ENCODE measurements around the gene PRKCG. TPM values are rescaled to one million over a fixed set of nuclear protein-coding genes. Genes with fewer than 3 reads are reported as not detected.

The PRKCG gene
- total RNA-seq, 1 donor from 2014 or later, result not detected

DNA sequence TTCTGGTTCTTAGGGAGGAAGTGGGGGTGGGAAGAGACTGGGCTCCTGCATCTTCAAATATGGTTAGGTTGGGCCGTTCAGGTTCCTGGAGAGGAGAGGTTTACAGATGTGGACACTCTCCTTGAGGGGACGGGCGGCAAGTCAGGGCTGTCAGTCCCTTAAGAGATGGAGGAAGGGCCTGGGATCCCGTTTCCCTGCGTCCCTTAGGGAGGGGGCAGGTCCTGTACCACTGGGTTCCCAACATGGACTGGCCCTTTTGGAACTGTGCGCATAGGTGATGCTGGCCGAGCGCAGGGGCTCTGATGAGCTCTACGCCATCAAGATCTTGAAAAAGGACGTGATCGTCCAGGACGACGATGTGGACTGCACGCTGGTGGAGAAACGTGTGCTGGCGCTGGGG, 16.2 kb downstream of the PRKCG start:
- DNase-seq (ENCODE audit: low read depth in 2 of 2), result no peak

DNA sequence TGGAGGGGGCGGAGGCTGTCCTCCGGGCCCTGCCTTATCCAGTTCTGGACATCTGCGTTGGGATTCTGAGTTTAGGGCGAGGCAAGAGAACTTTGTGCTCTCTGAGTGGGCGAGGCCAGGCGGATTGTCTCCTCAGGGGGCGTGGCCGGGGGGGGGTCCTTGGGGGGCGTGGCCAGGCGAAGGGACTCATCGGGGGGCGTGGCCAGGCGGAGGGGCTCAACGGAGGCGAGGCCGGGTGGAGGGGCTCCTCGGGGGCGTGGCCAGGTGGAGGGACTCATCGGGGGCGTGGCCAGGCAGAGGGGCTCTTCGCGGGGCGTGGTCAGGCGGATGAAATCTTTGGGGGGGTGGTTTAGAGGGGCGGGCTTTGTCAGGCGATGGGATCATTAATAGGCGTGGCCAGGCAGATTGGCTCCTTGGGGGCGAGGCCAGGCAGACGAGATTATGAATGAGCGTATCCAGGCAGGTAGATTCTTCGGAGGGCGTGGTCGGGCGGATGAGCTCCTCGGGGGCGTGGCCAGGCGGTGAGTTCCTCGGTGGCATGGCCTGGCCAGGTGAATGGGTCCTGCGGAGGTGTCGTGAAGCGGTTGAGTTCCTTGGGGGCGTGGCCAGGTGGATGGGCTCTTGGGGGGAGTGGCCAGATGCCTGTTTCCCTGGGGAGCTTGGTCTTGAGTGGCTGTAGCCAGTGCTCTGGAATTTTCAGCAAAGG, 16.8 kb downstream of the PRKCG start:
- DNase-seq (ENCODE audit: low read depth in 2 of 2), result no peak

DNA sequence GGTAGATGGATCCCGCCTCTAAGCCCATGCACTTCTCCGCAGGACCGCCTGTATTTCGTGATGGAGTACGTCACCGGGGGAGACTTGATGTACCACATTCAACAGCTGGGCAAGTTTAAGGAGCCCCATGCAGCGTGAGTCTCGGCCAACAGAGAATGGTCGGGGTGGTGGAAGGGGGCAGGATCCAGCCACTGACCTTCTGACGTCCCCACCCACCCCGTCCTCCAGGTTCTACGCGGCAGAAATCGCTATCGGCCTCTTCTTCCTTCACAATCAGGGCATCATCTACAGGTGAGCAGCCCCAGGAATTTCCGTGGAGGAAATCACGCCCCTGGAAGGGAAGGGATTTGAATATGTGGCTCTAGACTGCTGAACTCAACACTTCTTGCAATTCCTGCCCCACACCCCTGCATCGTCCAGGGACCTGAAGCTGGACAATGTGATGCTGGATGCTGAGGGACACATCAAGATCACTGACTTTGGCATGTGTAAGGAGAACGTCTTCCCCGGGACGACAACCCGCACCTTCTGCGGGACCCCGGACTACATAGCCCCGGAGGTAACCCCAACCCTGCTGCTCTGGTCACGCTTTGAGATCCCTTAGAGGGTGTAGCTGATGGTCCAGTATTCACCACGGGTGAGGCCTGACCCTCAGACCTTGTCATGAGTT, 18.3 kb downstream of the PRKCG start:
- DNase-seq (ENCODE audit: low read depth in 2 of 2), result no peak

DNA sequence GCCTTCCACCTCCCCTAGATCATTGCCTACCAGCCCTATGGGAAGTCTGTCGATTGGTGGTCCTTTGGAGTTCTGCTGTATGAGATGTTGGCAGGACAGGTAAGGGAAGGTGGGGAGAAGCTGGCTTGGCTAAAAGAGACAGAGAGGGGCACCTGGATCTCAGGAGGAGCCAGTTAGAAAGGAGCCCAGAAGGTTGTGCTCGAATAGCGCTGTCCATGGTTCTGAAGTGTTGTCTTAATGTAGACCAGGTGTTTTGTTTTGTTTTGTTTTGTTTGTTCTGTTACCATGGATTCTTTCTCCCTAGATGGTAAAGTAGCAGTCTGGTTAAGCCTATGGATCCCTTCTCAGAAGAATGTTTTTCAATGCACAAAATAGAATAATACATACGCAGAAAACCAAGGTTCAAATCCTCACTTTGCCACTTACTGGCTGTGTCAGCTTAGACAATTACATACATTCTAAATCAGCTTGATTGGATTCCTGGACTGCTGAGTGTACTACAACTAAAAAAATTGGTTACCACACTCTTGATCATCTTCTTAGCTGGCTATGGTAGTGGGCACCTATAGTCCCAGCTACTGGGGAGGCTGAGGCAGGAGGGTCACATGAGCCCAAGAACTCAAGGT, 21.2 kb downstream of the PRKCG start:
- DNase-seq (ENCODE audit: low read depth in 2 of 2), result peak; percentile 18 to 56

DNA sequence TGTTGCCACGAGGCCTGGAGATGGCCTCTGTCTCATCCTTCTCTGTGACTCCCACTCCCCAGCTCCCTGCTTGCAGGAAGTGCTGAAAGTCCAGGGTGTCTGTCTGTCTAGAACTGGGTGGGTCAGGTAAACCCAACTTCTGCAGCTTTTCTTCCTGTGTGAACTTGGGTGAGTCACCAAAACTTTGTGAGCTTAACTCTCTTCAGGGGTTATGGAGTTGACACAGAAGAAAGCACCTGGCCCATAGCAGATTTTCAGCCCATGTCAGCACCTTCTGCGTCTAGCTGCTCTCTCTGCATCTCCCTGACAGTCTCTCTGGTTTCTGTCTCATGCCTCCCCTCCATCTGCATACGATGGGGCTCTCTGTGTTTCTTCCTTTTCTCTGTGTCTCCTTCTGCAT, 22.9 kb downstream of the PRKCG start:
- no peak for DNase-seq (ENCODE audit: low read depth in 2 of 2)

DNA sequence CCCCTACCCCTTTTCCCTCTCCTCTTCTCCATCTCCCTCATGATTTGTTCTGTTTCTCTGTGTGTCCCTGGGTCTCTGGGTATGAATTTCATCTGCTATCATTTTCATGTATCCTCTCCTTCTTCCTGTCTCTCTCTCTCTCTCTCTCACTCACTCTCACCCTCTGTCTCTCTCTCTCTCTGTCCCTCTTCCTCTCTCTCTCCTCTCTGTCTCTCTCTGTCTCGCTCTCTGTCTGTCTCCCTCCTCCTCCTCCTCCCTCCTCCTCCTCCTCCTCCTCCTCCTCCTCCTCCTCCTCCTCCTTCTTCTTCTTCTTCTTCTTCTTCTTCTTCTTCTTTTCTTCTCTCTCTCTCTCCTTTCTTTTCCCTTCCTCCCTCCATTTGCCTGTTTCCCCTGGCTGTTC, 23.8 kb downstream of the PRKCG start:
- no peak for DNase-seq (ENCODE audit: low read depth in 2 of 2)

DNA sequence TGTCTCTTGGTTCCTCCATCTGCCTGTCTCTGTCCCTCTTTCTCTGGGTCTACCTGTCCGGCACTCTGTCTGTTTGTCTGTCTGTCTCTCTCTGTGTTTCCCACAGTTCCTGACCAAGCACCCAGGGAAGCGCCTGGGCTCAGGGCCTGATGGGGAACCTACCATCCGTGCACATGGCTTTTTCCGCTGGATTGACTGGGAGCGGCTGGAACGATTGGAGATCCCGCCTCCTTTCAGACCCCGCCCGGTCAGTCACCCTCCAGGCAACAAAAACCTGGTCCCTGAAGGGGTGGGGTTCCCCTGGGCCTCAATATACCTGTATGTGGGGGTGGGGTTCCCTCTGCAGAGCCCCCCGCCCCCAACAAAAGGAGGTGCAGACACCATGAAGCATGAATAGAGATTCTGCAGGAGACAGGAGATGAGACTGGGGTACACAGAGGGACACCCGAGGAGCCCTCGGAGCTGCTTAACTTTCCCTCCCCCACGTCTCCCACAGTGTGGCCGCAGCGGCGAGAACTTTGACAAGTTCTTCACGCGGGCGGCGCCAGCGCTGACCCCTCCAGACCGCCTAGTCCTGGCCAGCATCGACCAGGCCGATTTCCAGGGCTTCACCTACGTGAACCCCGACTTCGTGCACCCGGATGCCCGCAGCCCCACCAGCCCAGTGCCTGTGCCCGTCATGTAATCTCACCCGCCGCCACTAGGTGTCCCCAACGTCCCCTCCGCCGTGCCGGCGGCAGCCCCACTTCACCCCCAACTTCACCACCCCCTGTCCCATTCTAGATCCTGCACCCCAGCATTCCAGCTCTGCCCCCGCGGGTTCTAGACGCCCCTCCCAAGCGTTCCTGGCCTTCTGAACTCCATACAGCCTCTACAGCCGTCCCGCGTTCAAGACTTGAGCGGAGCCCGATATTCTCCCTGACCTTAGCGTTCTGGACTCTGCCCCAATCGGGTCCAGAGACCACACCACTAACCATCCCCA, 24.5 kb downstream of the PRKCG start:
- peak in 1 of 2 donors; percentile 19 for DNase-seq (ENCODE audit: low read depth in 2 of 2)

DNA sequence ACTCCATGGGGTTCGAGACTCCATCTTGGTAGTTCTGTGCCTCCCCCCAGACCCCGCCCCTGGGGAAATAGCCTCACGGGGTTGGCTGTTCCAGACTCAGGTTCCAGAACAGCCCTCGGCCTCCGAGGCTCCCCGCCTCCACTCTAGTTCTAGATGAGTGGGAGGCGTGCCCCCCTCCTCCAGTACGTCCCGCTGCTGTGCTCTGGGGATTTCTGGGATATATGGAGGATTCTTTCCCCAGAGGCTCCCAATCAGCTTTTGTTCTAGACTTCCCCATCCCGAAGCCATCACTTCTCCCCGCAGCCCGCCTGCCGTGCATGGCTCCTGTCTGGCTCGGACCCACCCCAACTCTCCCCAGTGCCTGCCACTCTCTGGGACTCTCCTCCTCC, 25.2 kb downstream of the PRKCG start:
- no peak for DNase-seq (ENCODE audit: low read depth in 2 of 2)

DNA sequence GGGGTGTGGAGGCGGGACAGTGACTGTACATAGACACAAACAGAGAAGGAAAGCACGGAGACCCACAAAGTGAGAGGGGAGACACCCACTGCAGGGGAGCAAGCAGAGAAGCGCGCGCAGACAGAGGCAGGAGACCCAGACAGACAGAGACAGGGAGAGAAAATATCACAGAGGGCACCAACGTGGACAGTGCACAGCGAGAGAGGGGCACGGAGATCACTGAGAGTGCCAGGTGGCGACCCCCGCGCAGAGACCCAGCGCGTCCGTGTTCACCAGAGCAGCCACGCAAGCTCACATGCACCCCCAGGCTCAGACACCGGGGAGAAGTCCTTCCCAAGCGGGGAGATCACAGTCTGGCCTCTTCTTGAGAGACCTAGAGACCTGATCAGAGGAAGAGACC, 25.7 kb downstream of the PRKCG start:
- DNase-seq (ENCODE audit: low read depth in 2 of 2), result no peak

DNA sequence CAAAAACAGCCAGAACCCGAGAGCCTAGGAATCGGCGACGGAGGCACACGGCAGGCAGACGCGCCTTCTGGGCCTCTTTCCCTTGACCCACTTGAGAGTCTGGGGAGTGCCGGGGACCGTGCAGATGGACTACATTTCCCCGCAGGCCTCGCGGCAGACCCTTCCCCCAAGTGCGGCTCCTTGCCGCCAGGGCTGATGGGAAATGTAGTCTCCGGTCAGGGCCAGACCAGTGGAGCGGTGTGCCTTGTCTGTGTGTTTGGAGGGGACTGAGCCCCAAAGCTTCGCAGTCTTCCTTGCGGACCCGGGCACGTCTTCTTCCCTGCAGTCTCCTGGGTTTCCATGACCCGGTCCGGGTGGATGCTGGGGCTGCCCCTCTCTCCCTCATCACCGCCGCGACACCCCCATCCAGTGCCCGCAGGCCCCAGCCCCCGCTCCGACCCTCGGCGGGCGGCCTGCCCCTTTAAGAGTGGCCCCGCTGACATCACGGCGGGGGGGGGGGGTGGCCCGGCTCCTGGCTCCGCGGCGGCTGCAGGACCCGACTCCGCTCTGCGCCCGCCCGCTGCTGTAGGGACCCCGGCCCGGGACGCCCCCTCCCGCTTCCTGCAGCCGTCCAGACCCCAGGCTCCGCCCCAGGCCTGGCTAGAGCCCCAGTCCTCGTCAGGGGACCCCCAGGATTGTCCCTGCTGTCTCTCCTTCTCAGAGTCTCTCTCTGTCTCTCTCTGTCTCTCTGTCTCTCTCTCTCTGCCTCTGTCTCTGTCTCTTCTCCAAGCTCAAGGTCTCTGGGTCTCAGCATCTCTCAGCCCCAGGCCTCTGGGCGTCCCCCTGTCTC, 26.3 kb downstream of the PRKCG start:
- peak in 1 of 2 donors; percentile 38 for DNase-seq (ENCODE audit: low read depth in 2 of 2)

DNA sequence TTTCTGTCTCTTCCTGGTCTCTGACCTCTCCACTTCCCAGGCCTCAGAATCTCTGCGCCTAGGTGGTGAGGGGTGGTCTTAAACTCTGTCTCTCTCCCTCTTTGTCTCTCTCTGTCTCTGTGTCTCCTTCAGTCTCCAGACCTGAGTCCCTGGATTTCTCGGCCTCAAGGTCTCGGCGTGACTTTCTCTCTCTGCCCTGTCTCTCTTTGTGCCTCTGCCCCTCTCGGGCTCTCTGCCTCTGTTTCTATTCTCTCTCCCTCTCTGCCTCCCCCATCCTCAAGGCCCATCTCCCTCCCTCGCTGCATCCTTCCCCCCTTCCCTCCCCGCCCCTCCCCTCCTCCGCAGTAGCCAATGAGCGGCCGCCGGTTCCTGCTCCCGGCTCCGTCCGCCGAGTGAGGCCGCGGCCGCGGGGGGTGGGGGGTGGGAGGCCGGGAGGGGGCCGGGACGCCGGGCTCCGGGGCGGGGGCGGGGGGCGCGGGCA, 27.0 kb downstream of the PRKCG start, which contains the start of gene CACNG7:
Gene CACNG7, plus strand, starts transcription at position 344 of the 481 bp plus-strand sequence. CDS start 3,554 bp downstream, outside the sequence.
- DNase-seq (ENCODE audit: low read depth in 2 of 2), result no peak

DNA sequence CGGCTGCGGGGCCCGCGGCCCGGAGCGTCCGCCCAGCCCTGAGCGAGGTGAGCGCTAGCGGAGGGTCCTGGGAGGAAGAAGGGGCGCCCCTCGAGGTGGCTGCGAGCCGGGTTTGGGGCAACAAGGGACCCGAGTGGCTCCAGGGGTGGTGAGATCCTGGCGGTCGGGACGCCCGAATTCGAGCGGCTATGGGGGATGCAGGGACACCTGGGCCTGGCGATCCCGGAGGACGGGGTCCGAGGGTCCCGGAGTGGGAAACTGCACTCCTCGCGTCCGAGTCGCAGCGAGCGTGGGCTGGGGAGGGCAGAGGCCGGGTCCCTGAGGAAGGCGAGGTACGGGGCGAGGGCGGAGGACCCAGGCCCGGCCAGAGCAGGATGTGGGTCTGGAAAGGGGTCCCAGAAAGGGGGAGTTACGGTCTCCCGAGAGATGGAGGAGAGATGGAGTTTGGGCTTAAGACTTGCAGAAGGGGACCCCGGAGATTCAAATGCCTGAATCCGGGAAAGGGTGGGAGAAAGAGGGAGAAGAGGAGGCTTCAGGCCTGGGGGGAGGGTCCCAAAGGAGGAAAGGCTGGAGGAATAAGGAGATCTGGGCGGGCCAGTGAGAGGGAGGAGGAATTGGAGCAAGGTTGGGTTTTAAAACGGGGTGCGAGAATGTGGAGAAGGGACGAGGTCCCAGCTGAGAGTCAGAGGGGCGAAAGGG, 27.6 kb downstream of the PRKCG start:
- DNase-seq (ENCODE audit: low read depth in 2 of 2), result no peak

DNA sequence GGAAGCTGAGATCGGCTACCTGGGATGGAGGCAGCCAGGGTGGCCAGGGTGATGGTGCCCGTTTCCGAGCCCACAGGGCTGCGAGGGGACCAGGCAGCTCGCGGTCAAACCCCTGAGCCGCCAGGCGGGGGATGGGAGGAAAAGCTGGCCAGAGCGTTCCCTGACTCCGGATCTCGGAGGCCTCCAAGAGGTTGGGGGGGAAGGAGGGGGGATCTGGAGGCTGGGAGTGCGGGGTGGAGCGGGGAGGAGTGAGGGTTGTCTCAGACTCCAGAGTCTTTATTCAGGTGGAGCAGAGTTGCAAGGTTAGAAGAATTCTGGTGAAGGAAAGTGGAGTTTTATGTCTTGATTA, 28.1 kb downstream of the PRKCG start:
- DNase-seq (ENCODE audit: low read depth in 2 of 2), result no peak

DNA sequence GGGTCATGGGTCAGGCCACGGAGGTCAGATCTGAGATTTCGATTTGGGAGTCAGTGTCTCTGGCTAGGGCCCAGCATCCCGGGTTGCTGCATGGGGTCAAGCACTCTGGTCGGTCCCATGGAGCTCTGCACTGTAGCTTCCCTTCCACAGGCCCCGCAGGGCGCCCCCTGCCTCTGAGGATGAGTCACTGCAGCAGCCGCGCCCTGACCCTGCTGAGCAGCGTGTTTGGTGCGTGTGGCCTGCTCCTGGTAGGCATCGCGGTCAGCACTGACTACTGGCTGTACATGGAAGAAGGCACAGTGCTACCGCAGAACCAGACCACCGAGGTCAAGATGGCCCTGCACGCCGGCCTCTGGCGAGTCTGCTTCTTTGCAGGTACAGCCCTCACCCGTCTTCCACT, 30.7 kb downstream of the PRKCG start:
- no peak for DNase-seq (ENCODE audit: low read depth in 2 of 2)

DNA sequence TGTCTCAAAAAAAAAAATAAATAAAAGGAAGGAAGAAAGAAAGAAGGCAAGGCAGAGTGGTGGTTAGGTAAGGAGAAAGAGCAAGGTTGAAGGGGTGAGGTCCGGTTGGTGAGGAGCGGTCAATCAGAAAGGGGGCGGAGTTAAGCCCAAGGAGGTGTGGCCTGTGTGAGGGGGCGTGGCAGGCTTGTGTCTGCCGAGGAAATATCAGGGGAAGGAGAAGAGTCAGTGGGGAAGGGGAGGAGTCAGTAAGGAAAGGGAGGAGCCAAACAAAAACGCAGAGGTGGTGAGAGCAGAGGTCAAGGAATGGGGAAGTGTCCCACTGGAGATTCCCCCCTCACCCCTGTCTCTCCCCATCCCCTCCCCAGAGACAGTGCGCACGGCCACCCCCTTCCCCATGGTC, 33.0 kb downstream of the PRKCG start:
- no peak for DNase-seq (ENCODE audit: low read depth in 2 of 2)

DNA sequence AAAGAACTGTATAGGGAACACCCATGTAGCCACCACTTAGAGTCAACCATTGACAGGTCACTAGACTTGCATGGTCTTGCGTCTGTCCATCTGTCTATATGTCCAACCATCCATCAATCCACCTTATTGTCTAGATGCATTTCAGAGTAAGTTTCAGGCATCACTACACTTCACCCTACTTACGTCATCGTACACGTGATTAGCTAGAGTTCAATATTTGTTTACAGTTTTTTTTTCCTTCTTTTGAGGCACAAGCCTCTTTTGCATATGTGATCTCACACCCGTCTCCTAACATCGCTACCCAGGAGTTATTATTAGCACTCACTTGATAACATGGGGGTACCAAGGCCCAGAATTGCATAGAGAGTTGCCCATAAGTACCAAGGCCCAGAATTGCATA, 34.0 kb downstream of the PRKCG start:
- DNase-seq (ENCODE audit: low read depth in 2 of 2), result no peak

DNA sequence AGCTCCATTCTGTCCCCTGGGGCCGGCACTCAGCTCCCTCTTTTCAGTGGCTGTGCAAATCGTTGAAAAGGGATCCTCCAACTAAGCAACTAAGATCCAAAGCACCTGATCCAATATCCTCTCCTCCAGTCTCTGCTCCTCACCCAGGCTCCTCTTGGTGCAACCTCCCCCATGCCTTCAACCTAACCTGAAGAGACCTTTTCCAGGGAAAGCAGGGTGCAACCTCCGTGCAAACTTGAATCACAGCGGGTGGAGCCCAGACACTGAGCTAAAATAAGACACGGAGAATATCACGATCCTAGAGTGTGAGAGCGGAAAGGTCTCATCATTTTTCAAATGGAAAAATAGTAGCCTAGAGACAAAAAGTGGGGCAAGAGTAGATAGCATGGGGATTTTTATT, 35.4 kb downstream of the PRKCG start:
- no peak for DNase-seq (ENCODE audit: low read depth in 2 of 2)

DNA sequence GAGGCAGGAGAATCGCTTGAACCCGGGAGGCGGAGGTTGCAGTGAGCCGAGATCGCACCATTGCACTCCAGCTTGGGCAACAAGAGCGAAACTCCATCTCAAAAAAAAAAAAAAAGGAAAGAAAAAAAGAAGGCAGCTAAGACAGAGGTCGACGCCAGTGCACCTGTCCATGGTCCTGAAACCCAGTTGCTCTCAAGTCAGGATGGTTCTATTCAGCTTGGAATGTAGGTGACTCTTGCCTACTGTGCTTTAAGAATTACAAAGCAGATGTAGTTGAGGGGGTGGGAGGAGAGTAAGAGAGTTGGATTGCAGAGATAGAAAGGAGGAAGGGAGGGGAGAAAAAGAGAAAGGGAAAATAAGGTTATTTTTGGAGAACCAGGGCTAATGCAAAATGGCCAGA, 45.7 kb downstream of the PRKCG start:
- peak; percentile 22 to 73 for DNase-seq (ENCODE audit: low read depth in 2 of 2)

DNA sequence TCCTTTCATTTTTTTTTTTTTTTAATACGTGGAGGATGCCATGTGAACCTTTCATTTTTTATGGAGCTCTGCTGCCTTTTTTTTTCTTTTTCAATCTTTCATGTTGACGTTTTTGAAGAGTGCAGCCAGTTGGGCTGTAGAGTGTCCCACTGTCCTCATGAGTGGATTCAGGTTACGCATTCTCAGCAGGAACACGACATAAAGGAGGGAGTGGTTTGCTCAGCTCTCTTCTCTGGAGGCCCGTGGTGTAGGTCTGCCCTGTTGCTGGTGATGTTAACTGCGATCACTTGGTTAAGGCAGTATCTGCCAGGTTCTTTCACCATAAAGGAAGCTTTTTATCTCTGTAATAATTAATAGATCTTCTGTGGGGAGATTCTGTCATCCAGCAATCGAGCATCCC, 54.0 kb downstream of the PRKCG start:
- DNase-seq (ENCODE audit: low read depth in 2 of 2), result no peak

Data from dermis microvascular lymphatic vessel endothelial cell (primary cell).